Upper lobe of left lung (tissue), 6 donors: ENCODE data around the gene RYR3. TPM values are rescaled to one million over a fixed set of nuclear protein-coding genes. Genes with fewer than 3 reads are reported as not detected.

ENCODE experiments used
- ATAC-seq, 2 donors: fragments of 200-7000 bp; cut with Tn5 transposase; one replicate each; pipeline ENCODE4 v1.9.1; 2022; ENCODE audit warnings: mild to moderate bottlenecking in 2 of 2, moderate library complexity in 2 of 2; ENCODE audit not compliant: low FRiP score in 2 of 2
- DNase-seq, 2 donors: peaks; one replicate each; pipeline ENCODE4 v3.0.0-alpha.2; 2019 to 2020
- H3K27ac ChIP-seq, 4 donors: fragments of 200-600 bp; sonication (generic); one replicate each; pipeline ENCODE4 v1.5.1; 2016 to 2019
- H3K27me3 ChIP-seq, 4 donors: fragments of 200-600 bp; sonication (generic); one replicate each; pipeline ENCODE4 v1.5.1; 2017 to 2019
- H3K36me3 ChIP-seq, 4 donors: fragments of 200-600 bp; sonication (generic); one replicate each; pipeline ENCODE4 v1.5.1; 2016 to 2019
- H3K4me1 ChIP-seq, 4 donors: fragments of 200-600 bp; sonication (generic); one replicate each; pipeline ENCODE4 v1.5.1; 2018 to 2019
- H3K4me3 ChIP-seq, 4 donors: fragments of 200-600 bp; sonication (generic); one replicate each; pipeline ENCODE4 v1.5.1; 2017 to 2019; ENCODE audit warnings: mild to moderate bottlenecking in 2 of 4, moderate library complexity in 1 of 4
- H3K9me3 ChIP-seq, 4 donors: fragments of 200-600 bp; sonication (generic); one replicate each; pipeline ENCODE4 v1.5.1; 2018 to 2019
- CTCF ChIP-seq, 6 experiments: fragments of 450-650 bp in 4 of 6; fragments of 200-600 bp in 2 of 6; sonication (generic) in 2 of 6; IDR thresholded peaks; one replicate each; pipeline ENCODE4 v1.5.1; 2016 to 2019; ENCODE audit warnings: antibody characterized with exemption in 6 of 6
- EP300 ChIP-seq, 4 donors: sonication (generic); formaldehyde crosslinking; IDR thresholded peaks; one replicate each; pipeline ENCODE4 v1.5.1; 2017; ENCODE audit warnings: antibody characterized with exemption in 4 of 4, control low read depth in 2 of 4
- POLR2A ChIP-seq, 4 donors: fragments of 450-650 bp; IDR thresholded peaks; one replicate each; pipeline ENCODE4 v1.5.1; 2016 to 2017; ENCODE audit warnings: antibody characterized with exemption in 4 of 4, mild to moderate bottlenecking in 2 of 4
- POLR2AphosphoS5 ChIP-seq, 2 donors: sonication (generic); formaldehyde crosslinking; IDR thresholded peaks; one replicate each; pipeline ENCODE4 v1.5.1; 2017; ENCODE audit warnings: antibody characterized with exemption in 2 of 2
- whole genome bisulfite sequencing, 2 donors: methylation state at CpG; one replicate each; pipeline ENCODE4 v1.1.5; 2017 to 2018; 5-methylcytosine and 5-hydroxymethylcytosine counted together
- total RNA-seq, 6 donors: library from RNA; depleted of rRNA in 4 of 6; stranded (reverse); fragments of >200 nt in 4 of 6; gene quantifications; one replicate each; pipeline versions ENCODE4 v1.1.0 to v1.2.1, GENCODE V29; 2016 to 2021
- donor health status: DM: no; HTN: no; CAD: no; lungs with moderate emphysema.
- donor health status: DM: no; HTN: yes; CAD: no; lungs with severe emphysema.

RYR3 gene
- total RNA-seq, 6 donors from 2014 or later, result under 0.01 to 0.34 (median 0.15) TPM

DNA sequence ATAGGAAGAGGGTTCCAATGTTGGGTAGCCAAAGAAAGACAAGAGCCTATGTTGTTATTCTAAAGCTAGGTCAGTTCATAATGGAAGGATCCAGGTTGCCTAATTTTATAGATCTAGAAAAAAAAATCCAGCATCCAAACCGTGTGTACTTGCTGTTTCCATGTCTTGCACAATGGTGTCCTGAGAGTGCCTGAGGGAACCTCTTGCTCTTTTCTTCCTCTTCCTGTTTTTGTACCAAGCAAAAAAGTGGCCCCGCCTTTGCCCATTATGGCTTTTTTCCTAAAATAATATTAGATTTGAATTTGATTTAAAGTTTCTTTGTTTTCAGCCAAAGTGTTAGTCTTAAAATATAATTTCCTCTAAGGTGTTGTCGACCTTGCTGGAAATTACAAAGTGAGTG is 224.4 kb downstream of the RYR3 start:
- H3K36me3 ChIP-seq, result no peaks in the 10 kb centered on the region
- no peaks in the 10 kb centered on the region for H3K9me3 ChIP-seq
- no peak overlapping the region for H3K4me3 ChIP-seq
- ATAC-seq, result no peak
- H3K27me3 ChIP-seq, result no peaks in the 10 kb centered on the region
- H3K4me1 ChIP-seq, result no peaks in the 10 kb centered on the region
- no peak for TF ChIP-seq CTCF (IDR thresholded peaks at IDR 0.05)
- no peak for TF ChIP-seq EP300 (IDR thresholded peaks at IDR 0.05)
- no peak for TF ChIP-seq POLR2A (IDR thresholded peaks at IDR 0.05)
- 44 to 53% methylated on average over 3 of the region's 3 CpGs for WGBS, 2 donors
- DNase-seq, result no peak
- H3K27ac ChIP-seq, result no peak overlapping the region

DNA sequence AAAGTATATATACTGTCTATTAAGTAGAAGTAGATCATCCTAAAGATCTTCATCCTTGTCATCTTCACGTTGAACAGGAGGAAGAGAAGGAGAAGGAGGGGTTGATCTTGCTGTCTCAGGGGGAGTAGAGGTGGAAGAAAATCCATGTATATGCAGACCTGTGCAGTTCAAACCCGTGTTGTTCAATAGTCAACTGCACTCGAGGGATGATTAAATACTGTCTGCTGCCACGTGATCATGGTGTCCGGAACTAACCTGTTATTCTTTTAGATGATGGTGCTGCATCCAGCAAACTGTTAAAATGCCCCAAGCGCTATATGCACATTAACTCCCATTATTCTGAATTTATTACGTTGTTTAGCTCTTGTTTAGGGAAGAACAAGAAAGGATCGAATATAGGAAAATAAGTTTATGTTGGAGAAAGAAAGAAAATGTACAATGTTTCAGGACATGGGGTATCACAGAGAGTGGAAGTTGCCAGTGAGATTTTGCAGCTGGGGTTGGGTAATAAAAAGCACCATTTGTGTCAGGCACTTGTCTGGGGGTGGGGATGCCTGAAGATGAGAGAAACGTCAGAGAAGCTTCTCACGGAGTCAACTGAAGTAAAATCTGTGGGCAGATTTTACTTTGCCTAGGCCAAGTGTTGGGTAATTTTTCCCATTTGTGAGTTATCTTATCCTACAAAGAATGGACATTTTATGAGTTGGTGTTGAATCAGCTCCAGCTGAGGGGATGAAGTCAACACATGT is 229.2 kb downstream of the RYR3 start:
- Histone ChIP-seq H3K9me3 (no peaks in the 10 kb centered on the region), H3K27me3 (no peaks in the 10 kb centered on the region), H3K27ac (no peak overlapping the region), H3K36me3 (no peaks in the 10 kb centered on the region), H3K4me1 (no peaks in the 10 kb centered on the region), H3K4me3 (no peak overlapping the region)
- DNase-seq (no peak), ATAC-seq (no peak)
- no peak for TF ChIP-seq POLR2AphosphoS5 (IDR thresholded peaks at IDR 0.05)
- no peak for TF ChIP-seq EP300 (IDR thresholded peaks at IDR 0.05)
- no peak for TF ChIP-seq CTCF (IDR thresholded peaks at IDR 0.05)
- no peak for TF ChIP-seq POLR2A (IDR thresholded peaks at IDR 0.05)
- 70 to 71% methylated on average over 10 of the region's 10 CpGs for WGBS, 2 donors

- no peaks in the 10 kb centered on the region for H3K27me3 ChIP-seq
- H3K27ac ChIP-seq, result no peak overlapping the region
- TF ChIP-seq EP300 (IDR thresholded peaks at IDR 0.05) (no peak), POLR2AphosphoS5 (IDR thresholded peaks at IDR 0.05) (no peak), POLR2A (IDR thresholded peaks at IDR 0.05) (no peak)
- H3K4me3 ChIP-seq, result no peak overlapping the region
- DNase-seq, result no peak
- WGBS, 2 donors, result 79 to 84% methylated on average over 3 of the region's 3 CpGs
- no peak for ATAC-seq
- no peaks in the 10 kb centered on the region for H3K36me3 ChIP-seq
- no peaks in the 10 kb centered on the region for H3K4me1 ChIP-seq
- peaks cover 0 to 2% (median 0%) of the 10 kb centered on the region in 4 donors for H3K9me3 ChIP-seq
Measured at GRCh38 chr15:33543957-33544356, 233.2 kb downstream of the RYR3 start.

DNA sequence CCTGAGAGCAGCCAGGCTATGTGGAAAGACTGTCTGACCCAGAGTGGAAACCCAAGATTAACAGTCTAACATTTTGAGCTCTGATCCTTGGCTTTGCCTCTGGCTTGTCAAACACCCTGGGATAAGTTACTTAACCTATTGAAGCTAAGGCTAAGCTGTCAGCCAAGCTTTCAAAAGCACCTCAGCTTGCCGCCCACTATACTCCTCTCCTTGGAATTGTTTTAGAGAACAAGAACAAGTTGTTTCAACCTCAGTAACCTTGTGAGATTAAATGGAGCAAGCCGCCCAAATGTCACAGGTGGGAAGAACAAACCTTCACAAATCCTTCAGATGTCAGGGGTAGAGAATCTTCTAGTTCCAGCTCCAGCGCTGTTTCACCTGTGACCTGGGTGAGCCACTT is 235.1 kb downstream of the RYR3 start:
- ATAC-seq (no peak), DNase-seq (no peak)
- Histone ChIP-seq H3K27me3 (no peaks in the 10 kb centered on the region), H3K4me1 (no peaks in the 10 kb centered on the region), H3K9me3 (peaks cover 0 to 3% (median 0%) of the 10 kb centered on the region in 4 donors), H3K4me3 (no peak overlapping the region), H3K36me3 (no peaks in the 10 kb centered on the region), H3K27ac (no peak overlapping the region)
- TF ChIP-seq CTCF (IDR thresholded peaks at IDR 0.05) (no peak), EP300 (IDR thresholded peaks at IDR 0.05) (no peak), POLR2A (IDR thresholded peaks at IDR 0.05) (no peak), POLR2AphosphoS5 (IDR thresholded peaks at IDR 0.05) (no peak)
- WGBS, 2 donors, result 79 to 85% methylated on average over 3 of the region's 3 CpGs

GRCh38 chr15:33547876-33548275 is 237.1 kb downstream of the RYR3 start:
- no peak overlapping the region for H3K4me3 ChIP-seq
- H3K36me3 ChIP-seq, result no peaks in the 10 kb centered on the region
- ATAC-seq (no peak), DNase-seq (no peak)
- no peaks in the 10 kb centered on the region for H3K4me1 ChIP-seq
- no peak for TF ChIP-seq CTCF (IDR thresholded peaks at IDR 0.05)
- no peak for TF ChIP-seq EP300 (IDR thresholded peaks at IDR 0.05)
- TF ChIP-seq POLR2A (IDR thresholded peaks at IDR 0.05), result no peak
- no peak for TF ChIP-seq POLR2AphosphoS5 (IDR thresholded peaks at IDR 0.05)
- peaks cover 0 to 3% (median 0%) of the 10 kb centered on the region in 4 donors for H3K9me3 ChIP-seq
- no peaks in the 10 kb centered on the region for H3K27me3 ChIP-seq
- WGBS, 2 donors, result 30 to 39% methylated on average over 5 of the region's 5 CpGs
- no peak overlapping the region for H3K27ac ChIP-seq
